ENCODE results near the gene FRK. TPM values are rescaled to one million over a fixed set of nuclear protein-coding genes. Genes with fewer than 3 reads are reported as not detected.

The FRK gene
- total RNA-seq, 2 experiments from 2014 or later: not detected

- ChIA-PET POLR2A (no interaction called here), CTCF (no interaction called here)
- peaks cover 0 to 4% of the 10 kb centered on the region in 2 experiments for H3K27me3 ChIP-seq (ENCODE audit: control insufficient read depth in 1 of 2, insufficient read depth in 2 of 2, low read length in 2 of 2)
- intact Hi-C loops (cut with DNase I, micrococcal nuclease): no loop called here
- H3K27ac ChIP-seq (ENCODE audit: low read depth in 1 of 2, low read length in 2 of 2): no peak overlapping the region
- H3K36me3 ChIP-seq (ENCODE audit: insufficient read depth, low read length): no peaks in the 10 kb centered on the region
- no peaks in the 10 kb centered on the region for H3K9me3 Mint-ChIP-seq
- H3K4me1 ChIP-seq (ENCODE audit: insufficient read depth, low read length): no peaks in the 10 kb centered on the region
- H3K4me3 ChIP-seq (ENCODE audit: low read length): no peak overlapping the region
- ATAC-seq (ENCODE audit: poor library complexity) (no peak), DNase-seq (no peak)
- H3K36me3 Mint-ChIP-seq (ENCODE audit: low read depth): no peaks in the 10 kb centered on the region
- no peak for TF ChIP-seq CTCF (IDR thresholded peaks at IDR 0.05)
- no peaks in the 10 kb centered on the region for H3K9me3 ChIP-seq (ENCODE audit: control insufficient read depth in 1 of 2, insufficient read depth in 1 of 2, low read length in 2 of 2)
- no peaks in the 10 kb centered on the region for H3K4me1 Mint-ChIP-seq (ENCODE audit: low read depth)
- peaks cover 5% of the 10 kb centered on the region for H3K27me3 Mint-ChIP-seq
- no peak overlapping the region for H3K27ac Mint-ChIP-seq
- H3K4me3 Mint-ChIP-seq: no peak overlapping the region
Measured at GRCh38 chr6:116041934-116042333, 18.8 kb downstream of the FRK start.

GRCh38 chr6:116040993-116041392 lies 19.7 kb downstream of the FRK start:
- Histone ChIP-seq H3K4me3 (ENCODE audit: low read length) (no peak overlapping the region), H3K9me3 (ENCODE audit: control insufficient read depth in 1 of 2, insufficient read depth in 1 of 2, low read length in 2 of 2) (no peaks in the 10 kb centered on the region), H3K27ac (ENCODE audit: low read depth in 1 of 2, low read length in 2 of 2) (no peak overlapping the region), H3K36me3 (ENCODE audit: insufficient read depth, low read length) (no peaks in the 10 kb centered on the region), H3K4me1 (ENCODE audit: insufficient read depth, low read length) (no peaks in the 10 kb centered on the region), H3K27me3 (ENCODE audit: control insufficient read depth in 1 of 2, insufficient read depth in 2 of 2, low read length in 2 of 2) (peaks cover 0 to 4% of the 10 kb centered on the region in 2 experiments)
- TF ChIP-seq CTCF (IDR thresholded peaks at IDR 0.05): no peak
- ChIA-PET POLR2A (no interaction called here), CTCF (no interaction called here)
- ATAC-seq (ENCODE audit: poor library complexity) (no peak), DNase-seq (no peak)
- H3K27me3 Mint-ChIP-seq: peaks cover 10% of the 10 kb centered on the region
- no peaks in the 10 kb centered on the region for H3K9me3 Mint-ChIP-seq
- H3K36me3 Mint-ChIP-seq (ENCODE audit: low read depth): no peaks in the 10 kb centered on the region
- no peak overlapping the region for H3K4me3 Mint-ChIP-seq
- no peak overlapping the region for H3K27ac Mint-ChIP-seq
- intact Hi-C loops (cut with DNase I, micrococcal nuclease): no loop called here
- H3K4me1 Mint-ChIP-seq (ENCODE audit: low read depth): no peaks in the 10 kb centered on the region

GRCh38 chr6:116036885-116037284 lies 23.8 kb downstream of the FRK start:
- no peaks in the 10 kb centered on the region for H3K36me3 Mint-ChIP-seq (ENCODE audit: low read depth)

More at GRCh38 chr6:116036885-116037284, 23.8 kb downstream of the FRK start:
- no peak overlapping the region for H3K27ac ChIP-seq (ENCODE audit: low read depth in 1 of 2, low read length in 2 of 2)
- H3K9me3 Mint-ChIP-seq: no peaks in the 10 kb centered on the region
- H3K27me3 ChIP-seq (ENCODE audit: control insufficient read depth in 1 of 2, insufficient read depth in 2 of 2, low read length in 2 of 2): peaks cover 0 to 9% of the 10 kb centered on the region in 2 experiments
- no peak for DNase-seq
- ChIA-PET POLR2A (interaction anchor here (1.0 kb wide), 1 partner anchor 10 kb away, joined by 3 read pairs; no protein-coding TSS in a partner anchor), CTCF (interaction anchor here (1.0 to 1.2 kb wide), 2 partner anchors 11 to 24 kb away, joined by 3 read pairs; partner anchors contain the start of gene FRK)
- H3K4me3 ChIP-seq (ENCODE audit: low read length): no peak overlapping the region
- TF ChIP-seq CTCF (IDR thresholded peaks at IDR 0.05): no peak
- no peak overlapping the region for H3K27ac Mint-ChIP-seq
- no peak overlapping the region for H3K4me3 Mint-ChIP-seq
- no peaks in the 10 kb centered on the region for H3K36me3 ChIP-seq (ENCODE audit: insufficient read depth, low read length)
- intact Hi-C loops (cut with DNase I, micrococcal nuclease): no loop called here
- peaks cover 21% of the 10 kb centered on the region for H3K27me3 Mint-ChIP-seq
- no peak for ATAC-seq (ENCODE audit: poor library complexity)
- no peaks in the 10 kb centered on the region for H3K9me3 ChIP-seq (ENCODE audit: control insufficient read depth in 1 of 2, insufficient read depth in 1 of 2, low read length in 2 of 2)
- H3K4me1 ChIP-seq (ENCODE audit: insufficient read depth, low read length): no peaks in the 10 kb centered on the region
- no peaks in the 10 kb centered on the region for H3K4me1 Mint-ChIP-seq (ENCODE audit: low read depth)
